Measurements from ENCODE around the gene PGBD4.

GRCh38 chr15:34065941-34066340, 35.9 kb upstream of the PGBD4 start:
- TF ChIP-seq, protein P1, sequence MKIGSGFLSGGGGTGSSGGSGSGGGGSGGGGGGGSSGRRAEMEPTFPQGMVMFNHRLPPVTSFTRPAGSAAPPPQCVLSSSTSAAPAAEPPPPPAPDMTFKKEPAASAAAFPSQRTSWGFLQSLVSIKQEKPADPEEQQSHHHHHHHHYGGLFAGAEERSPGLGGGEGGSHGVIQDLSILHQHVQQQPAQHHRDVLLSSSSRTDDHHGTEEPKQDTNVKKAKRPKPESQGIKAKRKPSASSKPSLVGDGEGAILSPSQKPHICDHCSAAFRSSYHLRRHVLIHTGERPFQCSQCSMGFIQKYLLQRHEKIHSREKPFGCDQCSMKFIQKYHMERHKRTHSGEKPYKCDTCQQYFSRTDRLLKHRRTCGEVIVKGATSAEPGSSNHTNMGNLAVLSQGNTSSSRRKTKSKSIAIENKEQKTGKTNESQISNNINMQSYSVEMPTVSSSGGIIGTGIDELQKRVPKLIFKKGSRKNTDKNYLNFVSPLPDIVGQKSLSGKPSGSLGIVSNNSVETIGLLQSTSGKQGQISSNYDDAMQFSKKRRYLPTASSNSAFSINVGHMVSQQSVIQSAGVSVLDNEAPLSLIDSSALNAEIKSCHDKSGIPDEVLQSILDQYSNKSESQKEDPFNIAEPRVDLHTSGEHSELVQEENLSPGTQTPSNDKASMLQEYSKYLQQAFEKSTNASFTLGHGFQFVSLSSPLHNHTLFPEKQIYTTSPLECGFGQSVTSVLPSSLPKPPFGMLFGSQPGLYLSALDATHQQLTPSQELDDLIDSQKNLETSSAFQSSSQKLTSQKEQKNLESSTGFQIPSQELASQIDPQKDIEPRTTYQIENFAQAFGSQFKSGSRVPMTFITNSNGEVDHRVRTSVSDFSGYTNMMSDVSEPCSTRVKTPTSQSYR (CRISPR knock-in tag; IDR thresholded peaks at IDR 0.05) = no peak
- TF ChIP-seq GABPB1 (CRISPR knock-in tag; IDR thresholded peaks at IDR 0.05) = no peak
- no peak for TF ChIP-seq CTCF (IDR thresholded peaks at IDR 0.05)
- no peak for TF ChIP-seq ZNF138 (CRISPR knock-in tag; conservative IDR thresholded peaks at IDR 0.05)
- no peak for TF ChIP-seq NFYB (CRISPR knock-in tag; conservative IDR thresholded peaks at IDR 0.05; ENCODE audit: low read depth)
- no peak for TF ChIP-seq E2F4 (CRISPR knock-in tag; IDR thresholded peaks at IDR 0.05; ENCODE audit: borderline replicate concordance, low read depth)
- no peak for TF ChIP-seq TP53 (CRISPR knock-in tag; IDR thresholded peaks at IDR 0.05)
- no peak for TF ChIP-seq ZNF232 (CRISPR knock-in tag; IDR thresholded peaks at IDR 0.05)
- TF ChIP-seq, protein P2, sequence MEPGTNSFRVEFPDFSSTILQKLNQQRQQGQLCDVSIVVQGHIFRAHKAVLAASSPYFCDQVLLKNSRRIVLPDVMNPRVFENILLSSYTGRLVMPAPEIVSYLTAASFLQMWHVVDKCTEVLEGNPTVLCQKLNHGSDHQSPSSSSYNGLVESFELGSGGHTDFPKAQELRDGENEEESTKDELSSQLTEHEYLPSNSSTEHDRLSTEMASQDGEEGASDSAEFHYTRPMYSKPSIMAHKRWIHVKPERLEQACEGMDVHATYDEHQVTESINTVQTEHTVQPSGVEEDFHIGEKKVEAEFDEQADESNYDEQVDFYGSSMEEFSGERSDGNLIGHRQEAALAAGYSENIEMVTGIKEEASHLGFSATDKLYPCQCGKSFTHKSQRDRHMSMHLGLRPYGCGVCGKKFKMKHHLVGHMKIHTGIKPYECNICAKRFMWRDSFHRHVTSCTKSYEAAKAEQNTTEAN (CRISPR knock-in tag; IDR thresholded peaks at IDR 0.05) = no peak
- TF ChIP-seq MYBL2 (CRISPR knock-in tag; IDR thresholded peaks at IDR 0.05) = no peak
- no peak for TF ChIP-seq ATF6 (CRISPR knock-in tag; IDR thresholded peaks at IDR 0.05)
- no peak for TF ChIP-seq ATF1 (CRISPR knock-in tag; IDR thresholded peaks at IDR 0.05)
- no peak for TF ChIP-seq KAT7 (CRISPR knock-in tag; IDR thresholded peaks at IDR 0.05; ENCODE audit: borderline replicate concordance)

Data from WTC11 (cell line).